ENCODE data around the gene PTPRN2.

PTPRN2 gene

GRCh38 chr7:157524731-157525130, 1062.9 kb downstream of the PTPRN2 start:
- no peak for TF ChIP-seq CTCF (conservative IDR thresholded peaks at IDR 0.05; ENCODE audit: low read depth, low read length)

GRCh38 chr7:157523766-157524421, 1063.7 kb downstream of the PTPRN2 start:
- TF ChIP-seq CTCF (conservative IDR thresholded peaks at IDR 0.05; ENCODE audit: low read depth, low read length): no peak
- no peak overlapping the region for H3K4me3 ChIP-seq (ENCODE audit: low read depth, low read length)
- no peak for DNase-seq (ENCODE audit: low read depth)

More at GRCh38 chr7:157524731-157525130, 1062.9 kb downstream of the PTPRN2 start:
- no peak for DNase-seq (ENCODE audit: low read depth)
- H3K4me3 ChIP-seq (ENCODE audit: low read depth, low read length): no peak overlapping the region

GRCh38 chr7:157523371-157523765, 1064.3 kb downstream of the PTPRN2 start:
- no peak overlapping the region for H3K4me3 ChIP-seq (ENCODE audit: low read depth, low read length)
- DNase-seq (ENCODE audit: low read depth): no peak
- TF ChIP-seq CTCF (conservative IDR thresholded peaks at IDR 0.05; ENCODE audit: low read depth, low read length): no peak

GRCh38 chr7:157522954-157523353, 1064.7 kb downstream of the PTPRN2 start:
- no peak for TF ChIP-seq CTCF (conservative IDR thresholded peaks at IDR 0.05; ENCODE audit: low read depth, low read length)
- no peak for DNase-seq (ENCODE audit: low read depth)
- no peak overlapping the region for H3K4me3 ChIP-seq (ENCODE audit: low read depth, low read length)

GRCh38 chr7:157522189-157522588, 1065.4 kb downstream of the PTPRN2 start:
- H3K4me3 ChIP-seq (ENCODE audit: low read depth, low read length): no peak overlapping the region
- no peak for TF ChIP-seq CTCF (conservative IDR thresholded peaks at IDR 0.05; ENCODE audit: low read depth, low read length)
- DNase-seq (ENCODE audit: low read depth): no peak

- TF ChIP-seq CTCF (conservative IDR thresholded peaks at IDR 0.05; ENCODE audit: low read depth, low read length): no peak
- no peak for DNase-seq (ENCODE audit: low read depth)
- H3K4me3 ChIP-seq (ENCODE audit: low read depth, low read length): no peak overlapping the region
Measured at GRCh38 chr7:157521752-157522151, 1065.9 kb downstream of the PTPRN2 start.

GRCh38 chr7:157521061-157521731, 1066.4 kb downstream of the PTPRN2 start:
- DNase-seq (ENCODE audit: low read depth): no peak
- no peak overlapping the region for H3K4me3 ChIP-seq (ENCODE audit: low read depth, low read length)
- TF ChIP-seq CTCF (conservative IDR thresholded peaks at IDR 0.05; ENCODE audit: low read depth, low read length): no peak

Measured in choroid plexus epithelial cell (primary cell).